ENCODE data around the gene PIGX.

DNA sequence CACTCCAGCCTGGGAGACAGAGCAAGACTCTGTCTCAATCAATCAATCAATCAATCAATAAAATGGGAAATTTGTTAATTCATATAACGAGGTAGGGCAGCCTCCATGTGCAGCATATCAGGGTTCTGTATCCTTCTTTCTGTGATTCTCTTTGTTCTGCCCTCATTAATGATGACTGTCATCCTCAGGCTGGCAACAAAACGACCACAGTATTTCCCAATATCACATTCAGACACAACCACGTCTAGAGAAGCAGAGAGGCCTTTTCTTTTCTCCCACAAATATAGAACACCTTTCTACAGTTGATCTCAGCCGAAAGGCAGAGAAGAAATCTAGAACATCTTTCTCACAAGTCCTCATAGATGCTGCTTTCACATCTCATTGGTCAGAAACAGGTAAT is 11.4 kb upstream of the PIGX start:
- TF ChIP-seq, protein P1, sequence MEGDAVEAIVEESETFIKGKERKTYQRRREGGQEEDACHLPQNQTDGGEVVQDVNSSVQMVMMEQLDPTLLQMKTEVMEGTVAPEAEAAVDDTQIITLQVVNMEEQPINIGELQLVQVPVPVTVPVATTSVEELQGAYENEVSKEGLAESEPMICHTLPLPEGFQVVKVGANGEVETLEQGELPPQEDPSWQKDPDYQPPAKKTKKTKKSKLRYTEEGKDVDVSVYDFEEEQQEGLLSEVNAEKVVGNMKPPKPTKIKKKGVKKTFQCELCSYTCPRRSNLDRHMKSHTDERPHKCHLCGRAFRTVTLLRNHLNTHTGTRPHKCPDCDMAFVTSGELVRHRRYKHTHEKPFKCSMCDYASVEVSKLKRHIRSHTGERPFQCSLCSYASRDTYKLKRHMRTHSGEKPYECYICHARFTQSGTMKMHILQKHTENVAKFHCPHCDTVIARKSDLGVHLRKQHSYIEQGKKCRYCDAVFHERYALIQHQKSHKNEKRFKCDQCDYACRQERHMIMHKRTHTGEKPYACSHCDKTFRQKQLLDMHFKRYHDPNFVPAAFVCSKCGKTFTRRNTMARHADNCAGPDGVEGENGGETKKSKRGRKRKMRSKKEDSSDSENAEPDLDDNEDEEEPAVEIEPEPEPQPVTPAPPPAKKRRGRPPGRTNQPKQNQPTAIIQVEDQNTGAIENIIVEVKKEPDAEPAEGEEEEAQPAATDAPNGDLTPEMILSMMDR (IDR thresholded peaks at IDR 0.05; ENCODE audit: low read length), result no peak
- TF ChIP-seq EZH2 (optimal IDR thresholded peaks at IDR 0.05; ENCODE audit: low read depth, low read length), result no peak

Data from MM.1S (cell line).